OCI-LY7 (cell line): Measurements from ENCODE around the gene GJC1. TPM values are rescaled to one million over a fixed set of nuclear protein-coding genes. Genes with fewer than 3 reads are reported as not detected.
"Not testable (repeated sequence)": the region's sequence is repeated elsewhere in the genome, so short reads cannot be mapped to it uniquely, and the experiment has no call there.

Experiments
- BruUV-seq: library from RNA; stranded (reverse); fragments of 400-500 nt; replicated peaks from 2 replicates; lab custom pipeline; 2021; lab: Mats Ljungman, UMichigan
- CTCF ChIA-PET: fragments of 300-600 bp; sonication (Branson Sonifier 250); formaldehyde crosslinking; loops from one replicate; lab custom pipeline; 2022; ENCODE audit warnings: antibody characterized with exemption; ENCODE audit not compliant: unreplicated experiment; lab: Charles Lee
- POLR2A ChIA-PET: fragments of 300-600 bp; sonication (Branson Sonifier 250); formaldehyde crosslinking; loops from one replicate; lab custom pipeline; 2022; ENCODE audit warnings: antibody characterized with exemption; lab: Charles Lee
- DNase-seq: peaks from one replicate; pipeline ENCODE4 v3.0.0-alpha.2; 2015; ENCODE audit warnings: low spot score
- H2AFZ ChIP-seq: fragments of 200-600 bp; sonication (generic), shearing (Covaris generic); 2 replicates; pipeline ENCODE4 v1.6.1; 2014; ENCODE audit warnings: mild to moderate bottlenecking, antibody characterized with exemption, low read length, moderate library complexity
- H3K27ac ChIP-seq: fragments of 200-600 bp; sonication (generic); 2 replicates; pipeline ENCODE4 v1.5.1; 2014; ENCODE audit warnings: mixed run types, low read depth, mild to moderate bottlenecking, moderate library complexity, low read length, inconsistent platforms; ENCODE audit not compliant: poor library complexity, severe bottlenecking
- H3K36me3 ChIP-seq: fragments of 200-600 bp; sonication (generic); 2 replicates; pipeline ENCODE4 v1.6.1; 2014; ENCODE audit warnings: mild to moderate bottlenecking, antibody characterized with exemption, low read length, moderate library complexity, mixed read lengths; ENCODE audit not compliant: insufficient read depth
- H3K4me1 ChIP-seq: fragments of 200-600 bp; sonication (generic); 2 replicates; pipeline ENCODE4 v1.5.1; 2014; ENCODE audit warnings: mild to moderate bottlenecking, low read length; ENCODE audit not compliant: insufficient read depth, poor library complexity, severe bottlenecking
- H3K4me2 ChIP-seq: fragments of 200-600 bp; sonication (generic); 2 replicates; pipeline ENCODE4 v1.6.1; 2014; ENCODE audit warnings: mild to moderate bottlenecking, low read length
- H3K4me3 ChIP-seq: fragments of 200-600 bp; sonication (generic); 2 replicates; pipeline ENCODE4 v1.5.1; 2014; ENCODE audit warnings: mild to moderate bottlenecking, low read depth, low read length; ENCODE audit not compliant: poor library complexity, severe bottlenecking
- H3K79me2 ChIP-seq: fragments of 200-600 bp; sonication (generic); 2 replicates; pipeline ENCODE4 v1.6.1; 2016; ENCODE audit warnings: low read depth, mild to moderate bottlenecking, low read length, moderate library complexity, mixed read lengths; ENCODE audit not compliant: insufficient read depth
- H3K9me2 ChIP-seq: fragments of 200-600 bp; sonication (generic); 2 replicates; pipeline ENCODE4 v1.6.1; 2016; ENCODE audit warnings: mild to moderate bottlenecking, low read length, mixed read lengths; ENCODE audit not compliant: insufficient read depth
- H3K9me3 ChIP-seq: fragments of 200-600 bp; sonication (generic); 2 replicates; pipeline ENCODE4 v1.6.1; 2014; ENCODE audit warnings: mild to moderate bottlenecking, mixed run types, low read length, mixed read lengths
- H4K20me1 ChIP-seq: fragments of 200-600 bp; sonication (generic); 2 replicates; pipeline ENCODE4 v1.6.1; 2014; ENCODE audit warnings: mild to moderate bottlenecking, antibody characterized with exemption, low read length, moderate library complexity, mixed read lengths; ENCODE audit not compliant: insufficient read depth
- CTCF ChIP-seq: fragments of 200-600 bp; sonication (generic); conservative IDR thresholded peaks from 2 replicates; pipeline ENCODE4 v1.5.1; 2014; ENCODE audit warnings: mild to moderate bottlenecking, antibody characterized with exemption, low read length, moderate library complexity, mixed read lengths
- EZH2phosphoT487 ChIP-seq: fragments of 200-600 bp; sonication (generic); IDR thresholded peaks from 2 replicates; pipeline ENCODE4 v1.6.1; 2018; ENCODE audit warnings: low read depth, borderline replicate concordance, mild to moderate bottlenecking, mixed run types, antibody characterized with exemption, low read length, moderate library complexity, mixed read lengths
- intact Hi-C: fragments of 100-400 bp; cut with micrococcal nuclease; formaldehyde crosslinking; loops from one replicate; pipeline ENCODE4 v1.10.0; 2022; ENCODE audit not compliant: unreplicated experiment
- total RNA-seq, 2 experiments: library from RNA; depleted of rRNA in 1 of 2; stranded (reverse); fragments of >200 nt in 1 of 2; shearing (Covaris generic) in 1 of 2; gene quantifications; 2 replicates each; pipeline ENCODE4 v1.2.3, GENCODE V29; 2014 to 2022

GJC1 gene
- total RNA-seq, 2 experiments from 2014 or later, result 14.2 to 19.5 TPM

GRCh38 chr17:44827863-44828262 lies 2.2 kb downstream of the GJC1 start:
- intact Hi-C loops, result loop anchor here (2.0 kb wide), 1 partner anchor 53 kb away; no protein-coding TSS in a partner anchor
- peaks cover 37% of the 10 kb centered on the region for H3K79me2 ChIP-seq
- H4K20me1 ChIP-seq, result peaks cover 12% of the 10 kb centered on the region
- peaks cover 25% of the 10 kb centered on the region for H3K4me1 ChIP-seq
- H3K36me3 ChIP-seq, result no peaks in the 10 kb centered on the region
- no peak overlapping the region for H3K27ac ChIP-seq
- no peak for DNase-seq
- TF ChIP-seq EZH2phosphoT487 (no peak), CTCF (no peak)
- no peaks in the 10 kb centered on the region for H3K9me2 ChIP-seq
- H3K9me3 ChIP-seq, result no peaks in the 10 kb centered on the region
- BruUV-seq, result no TSS peak
- H3K4me2 ChIP-seq, result peak overlapping the region; percentile 76
- no peak overlapping the region for H2AFZ ChIP-seq
- POLR2A ChIA-PET, result no interaction called here
- peak overlapping the region; percentile 84 for H3K4me3 ChIP-seq
- CTCF ChIA-PET, result no interaction called here

GRCh38 chr17:44826123-44826790 lies 3.8 kb downstream of the GJC1 start:
- no peak overlapping the region for H3K4me3 ChIP-seq
- peaks cover 24% of the 10 kb centered on the region for H3K4me1 ChIP-seq
- peaks cover 12% of the 10 kb centered on the region for H4K20me1 ChIP-seq
- H2AFZ ChIP-seq, result no peak overlapping the region
- intact Hi-C loops, result no loop called here
- H3K9me2 ChIP-seq, result no peaks in the 10 kb centered on the region
- H3K79me2 ChIP-seq, result peaks cover 41% of the 10 kb centered on the region
- no peak for DNase-seq
- no peaks in the 10 kb centered on the region; the same call in 1 of the 2 replicates for H3K36me3 ChIP-seq
- no peak overlapping the region for H3K4me2 ChIP-seq
- TF ChIP-seq EZH2phosphoT487 (no peak), CTCF (no peak)
- no peak overlapping the region for H3K27ac ChIP-seq
- no TSS peak for BruUV-seq
- no peaks in the 10 kb centered on the region for H3K9me3 ChIP-seq
- ChIA-PET POLR2A (no interaction called here), CTCF (no interaction called here)

- H3K4me3 ChIP-seq, CTCF ChIA-PET, H3K36me3 ChIP-seq, H3K27ac ChIP-seq, BruUV-seq, H3K9me3 ChIP-seq, H3K4me2 ChIP-seq, DNase-seq, H2AFZ ChIP-seq, H3K9me2 ChIP-seq, intact Hi-C loops: not testable (repeated sequence)
- Histone ChIP-seq H3K4me1 (peaks cover 14% of the 10 kb centered on the region), H3K79me2 (peaks cover 49% of the 10 kb centered on the region), H4K20me1 (peaks cover 12% of the 10 kb centered on the region)
- POLR2A ChIA-PET, result interaction anchor here (0.7 kb wide), 1 partner anchor 101 kb away, joined by 5 read pairs; no protein-coding TSS in a partner anchor
Observed at GRCh38 chr17:44825236-44825635, 4.9 kb downstream of the GJC1 start.
